ENCODE data around the gene TBC1D20. TPM values are rescaled to one million over a fixed set of nuclear protein-coding genes. Genes with fewer than 3 reads are reported as not detected.
"Not testable (repeated sequence)": the region's sequence is repeated elsewhere in the genome, so short reads cannot be mapped to it uniquely, and the experiment has no call there.

The TBC1D20 gene
- total RNA-seq, 2 donors from 2014 or later: 20.6 to 29.4 TPM

DNA sequence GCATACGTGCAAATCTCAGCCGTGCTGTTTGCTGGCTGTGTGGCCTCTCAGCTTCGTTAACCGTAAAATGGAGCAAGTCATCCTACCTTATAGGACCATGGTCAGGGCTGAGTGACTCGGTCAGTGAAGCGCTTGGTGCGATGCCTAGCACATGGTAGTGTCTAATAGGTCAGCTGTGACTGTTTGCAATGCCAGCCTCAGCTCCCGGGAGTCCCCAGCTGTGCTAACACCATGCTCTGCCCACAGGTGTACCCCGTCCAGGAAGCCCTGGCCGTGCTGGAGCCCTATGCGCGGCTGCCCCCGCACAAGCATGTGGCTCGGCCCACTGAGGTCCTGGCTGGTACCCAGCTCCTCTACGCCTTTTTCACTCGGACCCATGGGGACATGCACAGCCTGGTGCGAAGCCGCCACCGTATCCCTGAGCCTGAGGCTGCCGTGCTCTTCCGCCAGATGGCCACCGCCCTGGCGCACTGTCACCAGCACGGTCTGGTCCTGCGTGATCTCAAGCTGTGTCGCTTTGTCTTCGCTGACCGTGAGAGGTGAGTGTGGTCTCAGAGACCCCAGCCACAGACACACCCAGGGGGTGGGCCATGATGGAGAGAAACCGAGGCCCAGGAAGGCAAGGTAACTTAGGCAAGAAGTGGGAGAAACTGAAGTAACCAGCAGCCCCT is 71.2 kb downstream of the TBC1D20 start:
- Mint-ChIP-seq H3K4me1 (peaks cover 7% of the 10 kb centered on the region), H3K27ac (no peak overlapping the region), H3K27me3 (no peaks in the 10 kb centered on the region)

DNA sequence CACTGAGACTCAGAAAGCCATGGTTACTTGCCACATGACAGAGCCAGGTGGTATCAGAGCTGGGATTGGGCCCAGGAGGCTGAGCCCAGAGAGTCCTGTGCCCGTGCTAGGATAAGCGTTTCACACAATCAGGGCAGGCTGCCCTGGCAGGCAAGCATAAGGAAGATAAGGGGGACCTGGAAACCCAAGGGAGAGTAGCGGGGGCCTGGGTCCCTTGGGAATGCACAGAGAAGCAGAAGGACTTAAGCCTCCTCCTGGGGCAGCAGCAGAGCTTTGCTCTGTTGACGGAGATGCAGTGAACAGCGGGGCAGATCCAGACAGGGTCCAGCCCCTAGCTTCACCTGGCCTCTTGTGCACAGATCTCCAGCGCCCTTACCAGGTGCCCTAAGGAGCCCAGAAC is 73.1 kb downstream of the TBC1D20 start:
- Mint-ChIP-seq H3K4me3 (no peak overlapping the region), H3K36me3 (ENCODE audit: low read depth) (peaks cover 5% of the 10 kb centered on the region), H3K27ac (no peak overlapping the region), H3K27me3 (no peaks in the 10 kb centered on the region), H3K4me1 (peaks cover 11% of the 10 kb centered on the region)
- no peaks in the 10 kb centered on the region for H3K9me3 ChIP-seq (ENCODE audit: control insufficient read depth, low read length, poor library complexity, severe bottlenecking)
- no peak for DNase-seq
- no peak for ATAC-seq

More for the DNA sequence above, 71.2 kb downstream of the TBC1D20 start:
- Mint-ChIP-seq H3K36me3 (ENCODE audit: low read depth) (peaks cover 5% of the 10 kb centered on the region), H3K4me3 (no peak overlapping the region)
- DNase-seq (no peak), ATAC-seq (no peak)
- no peaks in the 10 kb centered on the region for H3K9me3 ChIP-seq (ENCODE audit: control insufficient read depth, low read length, poor library complexity, severe bottlenecking)

- DNase-seq: no peak
- Mint-ChIP-seq H3K27ac (no peak overlapping the region), H3K36me3 (ENCODE audit: low read depth) (peaks cover 5% of the 10 kb centered on the region), H3K4me1 (peaks cover 17% of the 10 kb centered on the region), H3K27me3 (no peaks in the 10 kb centered on the region), H3K4me3 (no peak overlapping the region)
- no peaks in the 10 kb centered on the region for H3K9me3 ChIP-seq (ENCODE audit: control insufficient read depth, low read length, poor library complexity, severe bottlenecking)
- ATAC-seq: no peak
These were observed 74.0 kb downstream of the TBC1D20 start for GRCh38 chr20:388034-388994.

DNA sequence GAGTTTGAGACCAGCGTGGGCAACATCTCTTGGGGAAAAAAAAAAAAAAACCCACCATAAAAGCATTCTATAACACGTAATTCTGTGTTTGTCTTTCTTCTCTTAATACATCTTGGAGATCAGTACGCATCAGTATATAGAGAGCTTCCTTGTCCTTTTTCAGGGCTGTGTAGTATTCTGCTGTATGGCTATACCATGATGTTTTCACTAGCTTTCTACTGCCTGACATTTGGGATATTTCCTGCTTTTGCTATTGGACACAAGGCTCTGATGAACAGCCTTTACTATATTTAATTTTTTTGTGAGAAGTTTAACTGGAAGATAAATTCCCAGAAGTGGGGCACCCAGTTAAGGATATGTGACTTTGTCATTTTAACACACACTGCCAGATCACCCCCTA is 74.8 kb downstream of the TBC1D20 start:
- Mint-ChIP-seq H3K4me3 (no peak overlapping the region), H3K27ac (no peak overlapping the region), H3K36me3 (ENCODE audit: low read depth) (peaks cover 5% of the 10 kb centered on the region), H3K4me1 (peaks cover 20% of the 10 kb centered on the region), H3K27me3 (no peaks in the 10 kb centered on the region)
- ATAC-seq: no peak
- no peak for DNase-seq
- H3K9me3 ChIP-seq (ENCODE audit: control insufficient read depth, low read length, poor library complexity, severe bottlenecking): no peaks in the 10 kb centered on the region

DNA sequence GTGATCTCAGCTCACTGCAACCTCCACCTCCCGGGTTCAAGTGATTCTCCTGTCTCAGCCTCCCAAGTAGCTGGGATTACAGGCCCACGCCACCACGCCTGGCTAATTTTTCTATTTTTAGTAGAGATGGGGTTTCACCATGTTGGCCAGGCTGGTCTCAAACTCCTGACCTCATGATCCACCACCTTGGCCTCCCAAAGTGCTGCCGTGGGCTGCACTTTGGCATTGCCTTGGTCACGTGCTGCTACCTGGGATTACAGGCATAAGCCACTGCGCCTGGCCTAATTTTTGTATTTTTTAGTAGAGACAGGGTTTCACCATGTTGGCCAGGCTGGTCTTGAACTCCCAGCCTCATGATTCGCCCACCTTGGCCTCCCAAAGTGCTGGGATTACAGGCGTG is 75.7 kb downstream of the TBC1D20 start:
- not testable (repeated sequence) for H3K36me3 Mint-ChIP-seq (ENCODE audit: low read depth); H3K27me3 Mint-ChIP-seq; DNase-seq; H3K4me3 Mint-ChIP-seq; ATAC-seq; H3K9me3 ChIP-seq (ENCODE audit: control insufficient read depth, low read length, poor library complexity, severe bottlenecking); H3K27ac Mint-ChIP-seq
- peaks cover 23% of the 10 kb centered on the region for H3K4me1 Mint-ChIP-seq

Other genes with a start within 250 kb of the TBC1D20 start
- not detected for gene DEFB129, start 235.3 kb downstream of the TBC1D20 start, total RNA-seq
- not detected for gene DEFB132, start 204.8 kb downstream of the TBC1D20 start, total RNA-seq
- 1 to 10 TPM; 2.4 to 2.7 TPM for gene C20orf96, start 171.8 kb downstream of the TBC1D20 start, total RNA-seq
- gene ZCCHC3, start 165.0 kb downstream of the TBC1D20 start, total RNA-seq: 10 to 100 TPM; 15.6 to 18.9 TPM
- gene SOX12, start 137.0 kb downstream of the TBC1D20 start, total RNA-seq: 1 to 10 TPM; 5.2 to 8.3 TPM
- gene NRSN2, start 115.4 kb downstream of the TBC1D20 start, total RNA-seq: under 1 TPM; 0.62 to 0.89 TPM
- 1 to 10 TPM; 1.8 to 3.3 TPM for gene TRIB3, start 81.8 kb downstream of the TBC1D20 start, total RNA-seq
- gene RBCK1, start 54.2 kb downstream of the TBC1D20 start, total RNA-seq: 10 to 100 TPM; 62.1 to 72.7 TPM
- gene CSNK2A1, start 81.3 kb upstream of the TBC1D20 start, total RNA-seq: 10 to 100 TPM; 63.8 to 69.0 TPM
- not detected for gene TCF15, start 147.8 kb upstream of the TBC1D20 start, total RNA-seq
- 1 to 10 TPM; 2.9 to 3.5 TPM for gene SRXN1, start 190.7 kb upstream of the TBC1D20 start, total RNA-seq
- not detected for gene SCRT2, start 213.3 kb upstream of the TBC1D20 start, total RNA-seq

All from T-helper 17 cell (primary cell).